Epithelial cell of esophagus (primary cell): ENCODE results near the gene DNAJA1.

Source experiments
- DNase-seq: peaks from one replicate; pipeline ENCODE4 v3.0.0; 2010; ENCODE audit warnings: low read depth
- H3K4me3 ChIP-seq: 2 replicates; pipeline ENCODE4 v1.5.1; 2011; ENCODE audit warnings: mild to moderate bottlenecking, low read length, control low read depth
- TF ChIP-seq, protein P1 (sequence below): IDR thresholded peaks from 2 replicates; pipeline ENCODE4 v1.5.1; 2011; ENCODE audit warnings: low read depth, mild to moderate bottlenecking, low read length, control low read depth, inconsistent platforms; ENCODE audit not compliant: insufficient read depth; ENCODE audit errors: missing control alignments

The DNAJA1 gene

DNA sequence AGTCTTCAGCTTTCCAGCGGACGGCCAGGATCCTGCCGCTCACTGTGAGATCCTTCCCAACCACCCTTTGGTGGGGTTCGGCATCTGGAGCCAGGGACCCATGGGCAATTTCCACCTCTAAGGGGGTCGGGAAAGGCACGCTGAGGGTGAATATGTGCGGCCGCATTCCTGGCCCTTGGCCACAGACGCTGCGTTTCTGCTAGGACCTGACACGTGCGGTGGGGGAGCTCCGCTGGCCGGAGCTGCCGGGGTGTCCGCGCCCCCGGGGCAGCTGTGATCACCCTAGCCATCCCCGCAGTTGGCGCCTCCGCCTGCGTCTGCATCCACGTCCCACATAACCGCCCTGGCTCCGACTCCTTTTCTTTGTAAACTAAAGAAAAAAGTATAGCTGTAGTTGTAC is 5.3 kb upstream of the DNAJA1 start:
- DNase-seq, result no peak
- TF ChIP-seq, protein P1, sequence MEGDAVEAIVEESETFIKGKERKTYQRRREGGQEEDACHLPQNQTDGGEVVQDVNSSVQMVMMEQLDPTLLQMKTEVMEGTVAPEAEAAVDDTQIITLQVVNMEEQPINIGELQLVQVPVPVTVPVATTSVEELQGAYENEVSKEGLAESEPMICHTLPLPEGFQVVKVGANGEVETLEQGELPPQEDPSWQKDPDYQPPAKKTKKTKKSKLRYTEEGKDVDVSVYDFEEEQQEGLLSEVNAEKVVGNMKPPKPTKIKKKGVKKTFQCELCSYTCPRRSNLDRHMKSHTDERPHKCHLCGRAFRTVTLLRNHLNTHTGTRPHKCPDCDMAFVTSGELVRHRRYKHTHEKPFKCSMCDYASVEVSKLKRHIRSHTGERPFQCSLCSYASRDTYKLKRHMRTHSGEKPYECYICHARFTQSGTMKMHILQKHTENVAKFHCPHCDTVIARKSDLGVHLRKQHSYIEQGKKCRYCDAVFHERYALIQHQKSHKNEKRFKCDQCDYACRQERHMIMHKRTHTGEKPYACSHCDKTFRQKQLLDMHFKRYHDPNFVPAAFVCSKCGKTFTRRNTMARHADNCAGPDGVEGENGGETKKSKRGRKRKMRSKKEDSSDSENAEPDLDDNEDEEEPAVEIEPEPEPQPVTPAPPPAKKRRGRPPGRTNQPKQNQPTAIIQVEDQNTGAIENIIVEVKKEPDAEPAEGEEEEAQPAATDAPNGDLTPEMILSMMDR, result no peak
- no peak overlapping the region for H3K4me3 ChIP-seq

DNA sequence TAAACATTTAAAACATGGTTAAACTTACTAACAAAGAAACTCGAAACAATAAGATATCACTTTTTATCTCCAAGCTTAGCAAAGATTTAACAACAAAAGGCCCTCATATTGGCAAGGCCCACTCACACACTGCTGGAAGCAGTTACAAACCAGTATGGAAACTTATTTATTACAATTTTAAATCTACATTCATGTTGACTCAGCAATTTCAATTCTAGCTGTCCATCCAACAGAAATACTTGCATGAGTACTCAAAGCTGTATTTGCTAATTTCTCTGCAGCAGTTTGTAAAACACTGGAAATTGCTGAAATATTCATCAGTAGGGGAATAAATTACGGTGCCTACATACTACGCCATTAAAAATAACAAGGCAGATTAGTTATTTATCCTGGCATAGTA is 2.8 kb upstream of the DNAJA1 start:
- DNase-seq, result no peak
- no peak overlapping the region for H3K4me3 ChIP-seq
- TF ChIP-seq, protein P1, result no peak

DNA sequence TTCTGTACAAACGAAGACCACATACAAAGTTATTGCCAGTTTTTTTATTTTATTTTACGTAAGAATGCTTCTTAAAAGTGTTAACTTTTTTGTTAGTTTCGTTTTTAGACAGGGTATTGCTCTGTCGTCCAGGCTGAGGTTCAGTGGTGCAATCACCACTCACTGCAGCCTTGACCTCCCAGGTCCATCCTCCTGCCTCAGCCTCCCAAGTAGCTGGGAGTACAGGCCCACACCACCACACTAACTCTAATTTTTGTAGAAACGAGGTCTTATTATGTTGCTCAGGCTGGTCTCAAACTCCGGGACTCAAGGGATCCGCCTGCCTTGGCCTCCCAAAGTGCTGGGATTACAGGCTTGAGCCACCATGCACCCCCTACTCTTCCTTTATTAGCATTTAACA is 2.3 kb upstream of the DNAJA1 start:
- H3K4me3 ChIP-seq, result no peak overlapping the region
- TF ChIP-seq, protein P1, result no peak
- no peak for DNase-seq

DNA sequence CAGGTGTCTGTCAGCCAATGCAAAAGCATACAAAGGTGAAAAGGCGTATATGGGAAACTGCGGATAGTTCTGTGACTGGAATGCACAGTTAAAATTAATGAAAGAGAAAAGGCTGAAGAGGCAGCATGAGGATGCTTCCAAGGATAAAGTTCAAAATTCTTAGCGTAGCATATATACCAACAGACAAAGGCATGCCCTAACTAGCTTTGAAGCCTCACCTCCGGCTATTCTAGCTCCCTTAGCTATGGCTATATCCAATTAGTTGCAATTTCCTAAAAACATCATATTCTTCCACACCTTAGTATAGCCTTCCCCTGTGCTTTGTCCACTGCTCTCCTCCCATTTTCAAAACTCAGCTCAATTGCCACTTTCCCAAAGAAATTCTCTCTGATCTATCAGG is 1.4 kb upstream of the DNAJA1 start:
- H3K4me3 ChIP-seq, result peak overlapping the region; percentile 97

GRCh38 chr9:33024126-33024965 is 727 bp upstream of the DNAJA1 start:
- H3K4me3 ChIP-seq, result peak overlapping the region; percentile 97
- DNase-seq, result peak; percentile 24
- TF ChIP-seq, protein P1, result no peak

More for the DNA sequence above, 1.4 kb upstream of the DNAJA1 start:
- DNase-seq, result peak; percentile 63
- TF ChIP-seq, protein P1, result no peak

DNA sequence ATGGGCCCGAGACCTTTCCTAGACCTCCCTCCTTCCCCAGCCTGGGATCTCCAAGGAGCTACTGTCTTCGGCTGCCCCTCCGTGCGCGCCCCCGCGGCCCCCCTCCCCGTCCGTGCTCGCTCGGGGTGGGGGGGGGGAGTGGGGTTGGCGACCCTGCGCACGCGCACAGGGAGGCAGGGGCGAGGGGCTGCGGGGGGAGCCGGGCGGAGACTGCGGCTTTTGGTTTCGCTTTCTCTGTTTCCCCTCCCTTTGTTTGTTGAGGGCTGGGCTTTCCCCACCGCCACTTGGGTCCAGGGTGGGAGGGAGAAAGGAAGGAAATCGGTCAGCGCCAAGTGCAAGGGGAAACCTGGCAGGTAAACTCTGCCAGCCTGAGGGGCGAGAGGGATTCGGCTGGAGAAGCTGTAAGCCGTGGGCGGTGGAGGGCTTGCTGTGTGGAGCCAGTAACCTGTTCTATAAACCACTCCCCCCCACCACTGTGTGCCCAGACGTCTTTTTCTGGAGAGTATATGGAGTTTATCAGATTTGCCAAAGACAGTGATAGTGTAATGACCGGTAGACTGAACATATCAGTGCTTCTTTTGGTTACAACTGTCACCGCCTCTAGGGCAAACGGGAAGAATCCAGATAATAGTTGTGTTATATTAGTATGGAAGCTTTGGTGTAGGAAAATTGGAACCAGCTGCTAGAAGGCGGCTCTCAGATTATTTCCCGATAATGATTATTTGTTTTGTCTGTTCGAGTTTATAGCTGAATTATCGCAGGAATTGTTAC is 684 bp downstream of the DNAJA1 start:
- TF ChIP-seq, protein P1, result no peak
- peak; percentile 52 for DNase-seq

More for the DNA sequence above, 684 bp downstream of the DNAJA1 start:
- H3K4me3 ChIP-seq, result peak overlapping the region; percentile 97
